IPS-18c (cell line): ENCODE data around the gene DUSP28.

ENCODE experiments used
- H3K4me3 ChIP-seq: 2 replicates; pipeline ENCODE4 v1.7.0; 2013; ENCODE audit warnings: low read depth, mild to moderate bottlenecking, low read length, moderate library complexity; ENCODE audit not compliant: insufficient read depth
- H3K9me3 ChIP-seq: one replicate; pipeline ENCODE4 v1.6.1; 2013; ENCODE audit warnings: mild to moderate bottlenecking, low read length, moderate library complexity; ENCODE audit not compliant: control insufficient read depth, insufficient read depth

DUSP28 gene

DNA sequence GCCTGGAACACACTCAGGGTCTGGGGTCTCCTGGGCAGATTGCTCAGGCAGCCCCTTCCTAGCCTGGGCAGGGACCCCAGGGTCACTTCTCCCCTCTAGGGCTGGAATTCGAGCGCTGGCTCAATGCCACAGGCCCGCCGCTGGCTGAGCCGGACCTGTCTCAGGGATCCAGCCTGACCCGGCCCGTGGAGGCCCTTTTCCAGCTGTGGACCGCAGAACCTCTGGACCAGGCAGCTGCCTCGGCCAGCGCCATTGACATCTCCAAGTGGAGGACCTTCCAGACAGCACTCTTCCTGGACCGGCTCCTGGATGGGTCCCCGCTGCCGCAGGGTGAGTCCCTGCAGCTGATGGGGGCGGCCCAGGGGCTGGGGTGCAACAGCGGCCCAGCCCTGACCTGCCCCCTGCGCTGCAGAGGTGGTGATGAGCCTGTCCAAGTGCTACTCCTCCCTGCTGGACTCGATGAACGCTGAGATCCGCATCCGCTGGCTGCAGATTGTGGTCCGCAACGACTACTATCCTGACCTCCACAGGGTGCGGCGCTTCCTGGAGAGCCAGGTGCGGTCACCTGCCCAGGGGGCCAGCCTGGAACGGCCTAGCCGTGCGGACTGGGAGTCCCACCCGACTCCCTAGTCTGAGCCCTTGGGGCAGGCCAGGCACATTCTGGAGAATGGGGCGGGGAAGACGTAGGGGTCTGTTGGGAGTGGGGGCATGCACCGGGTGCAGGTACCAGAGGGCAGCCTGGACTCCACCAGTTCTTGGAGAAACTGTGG lies 16.5 kb downstream of the DUSP28 start:
- Histone ChIP-seq H3K4me3 (no peak overlapping the region), H3K9me3 (no peaks in the 10 kb centered on the region)

DNA sequence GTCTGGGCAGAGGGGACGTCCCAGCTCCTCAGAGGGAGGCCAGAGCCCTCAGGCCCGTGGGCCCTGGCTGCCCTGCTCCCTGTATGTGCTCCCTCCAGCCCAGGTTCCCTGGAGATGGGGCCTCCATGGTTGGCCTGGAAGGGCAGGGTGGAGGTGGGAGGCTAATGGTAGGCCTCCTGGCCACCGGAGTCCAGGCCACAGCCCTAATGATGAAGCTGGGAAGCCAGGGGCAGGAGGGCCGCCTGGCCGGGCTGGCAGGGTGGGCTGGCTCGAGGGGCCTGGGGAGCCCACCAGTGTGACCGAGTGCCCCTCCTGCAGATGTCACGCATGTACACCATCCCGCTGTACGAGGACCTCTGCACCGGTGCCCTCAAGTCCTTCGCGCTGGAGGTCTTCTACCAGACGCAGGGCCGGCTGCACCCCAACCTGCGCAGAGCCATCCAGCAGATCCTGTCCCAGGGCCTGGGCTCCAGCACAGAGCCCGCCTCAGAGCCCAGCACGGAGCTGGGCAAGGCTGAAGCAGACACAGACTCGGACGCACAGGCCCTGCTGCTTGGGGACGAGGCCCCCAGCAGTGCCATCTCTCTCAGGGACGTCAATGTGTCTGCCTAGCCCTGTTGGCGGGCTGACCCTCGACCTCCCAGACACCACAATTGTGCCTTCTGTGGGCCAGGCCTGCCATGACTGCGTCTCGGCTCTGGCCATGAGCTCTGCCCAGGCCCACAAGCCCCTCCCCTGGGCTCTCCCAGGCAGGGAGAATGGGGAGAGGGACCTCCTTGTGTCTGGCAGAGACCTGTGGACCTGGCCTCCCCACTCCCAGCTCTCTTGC lies 17.3 kb downstream of the DUSP28 start:
- no peak overlapping the region for H3K4me3 ChIP-seq
- H3K9me3 ChIP-seq, result no peaks in the 10 kb centered on the region

DNA sequence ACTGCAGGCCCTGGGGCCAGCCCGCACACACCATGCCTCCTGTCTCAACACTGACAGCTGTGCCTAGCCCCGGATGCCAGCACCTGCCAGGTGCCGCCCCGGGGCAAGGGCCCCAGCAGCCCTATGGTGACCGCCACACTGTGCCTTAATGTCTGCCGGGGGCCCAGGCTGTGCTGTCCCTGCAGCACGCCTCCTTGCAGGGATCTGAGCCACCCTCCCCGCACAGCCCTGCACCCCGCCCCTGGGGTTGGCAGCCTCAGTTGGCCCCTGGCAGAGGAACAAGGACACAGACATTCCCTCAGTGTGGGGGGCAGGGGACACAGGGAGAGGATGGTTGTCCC lies 17.9 kb downstream of the DUSP28 start:
- H3K9me3 ChIP-seq, result no peaks in the 10 kb centered on the region
- H3K4me3 ChIP-seq, result no peak overlapping the region

DNA sequence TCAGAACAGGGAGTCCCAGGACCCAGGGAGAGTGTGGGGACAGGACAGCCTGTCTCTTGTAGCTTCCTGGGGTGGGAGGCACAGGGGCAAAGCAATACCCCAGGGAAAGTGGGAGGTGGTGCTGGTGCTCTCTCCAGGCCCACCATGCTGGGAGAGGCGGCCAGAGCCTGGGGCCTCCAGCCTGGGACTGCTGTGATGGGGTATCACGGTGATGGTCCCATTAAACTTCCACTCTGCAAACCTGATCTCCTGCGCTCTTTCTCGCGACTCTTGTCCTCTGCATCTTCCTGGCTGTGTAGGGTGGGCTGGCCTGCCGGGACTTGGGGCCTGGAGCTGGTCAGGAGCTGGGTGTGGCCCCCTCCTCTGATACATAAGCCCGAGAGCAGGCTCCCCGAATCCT lies 18.3 kb downstream of the DUSP28 start:
- no peaks in the 10 kb centered on the region for H3K9me3 ChIP-seq
- no peak overlapping the region for H3K4me3 ChIP-seq

DNA sequence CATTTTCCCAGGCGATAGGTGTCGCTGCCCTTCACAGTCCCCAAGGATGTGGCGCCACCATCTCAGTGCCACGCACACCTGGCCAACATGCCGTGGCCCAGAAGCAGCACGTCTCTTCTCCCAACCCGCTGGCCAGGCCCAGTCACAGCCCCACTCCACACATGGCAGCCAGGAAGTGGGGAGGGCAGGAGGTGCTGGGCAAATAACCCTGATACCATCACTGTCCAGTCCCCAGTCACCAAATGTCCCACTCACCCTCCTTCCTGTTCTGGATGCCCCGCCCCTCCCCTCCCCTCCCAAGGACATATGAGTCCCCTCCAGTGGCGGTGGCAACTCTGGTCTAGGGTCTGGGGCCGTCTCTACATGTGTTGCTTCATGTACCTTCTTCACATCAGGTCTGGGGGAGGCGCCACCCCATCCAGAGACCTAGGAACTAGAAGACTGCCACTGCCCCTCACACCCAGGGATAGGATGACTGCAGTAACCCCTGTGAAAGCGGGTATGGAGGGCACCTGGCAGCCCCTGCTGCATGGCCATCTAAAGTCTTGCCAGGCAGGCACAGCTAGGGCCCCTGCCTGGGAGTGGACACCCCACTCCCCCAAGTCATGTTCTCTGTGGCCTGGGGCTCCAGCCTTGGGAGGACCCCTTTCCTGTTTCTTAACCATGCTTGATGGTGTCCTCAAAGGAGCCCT lies 19.1 kb downstream of the DUSP28 start:
- Histone ChIP-seq H3K9me3 (no peaks in the 10 kb centered on the region), H3K4me3 (no peak overlapping the region)

DNA sequence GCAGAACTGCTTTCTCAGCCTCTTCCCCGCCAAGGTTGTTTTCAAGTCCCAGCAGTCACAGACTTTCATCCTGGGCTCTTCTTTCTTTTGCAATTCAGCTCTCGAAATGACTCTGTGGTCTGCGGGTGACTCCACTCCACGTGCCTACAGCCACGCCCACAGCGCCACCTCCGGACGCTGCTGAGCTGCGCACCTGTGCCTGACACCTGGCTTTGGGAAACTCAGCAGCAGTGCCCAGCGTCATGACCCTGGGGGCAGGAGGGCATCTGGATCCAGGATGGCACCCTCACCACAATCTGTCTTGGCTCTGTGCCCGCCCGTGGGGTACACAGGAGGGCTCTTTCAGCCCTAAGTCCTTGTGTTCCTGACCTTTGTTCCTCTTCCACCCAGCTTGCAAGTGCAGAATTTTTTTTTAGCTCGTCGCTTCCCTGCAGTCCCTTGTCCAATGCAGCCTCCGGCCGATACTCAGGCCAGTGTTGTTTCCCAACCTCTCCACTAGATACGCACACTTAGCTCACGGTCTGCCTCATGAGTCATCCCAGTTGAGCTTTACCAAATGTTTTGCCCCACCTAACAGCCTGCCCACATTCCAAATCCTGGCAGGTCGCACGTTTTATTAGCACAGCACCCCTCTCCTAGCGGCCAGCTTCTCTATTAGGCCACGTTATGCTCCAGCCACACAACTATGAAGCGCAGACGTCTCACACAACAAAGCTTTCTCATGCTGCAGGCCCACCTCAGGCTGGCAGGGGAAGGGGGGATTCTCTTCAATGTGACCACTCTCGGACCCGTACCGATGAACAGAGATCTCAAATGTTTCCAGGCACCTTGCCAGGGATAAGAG lies 19.8 kb downstream of the DUSP28 start:
- Histone ChIP-seq H3K9me3 (no peaks in the 10 kb centered on the region), H3K4me3 (no peak overlapping the region)

DNA sequence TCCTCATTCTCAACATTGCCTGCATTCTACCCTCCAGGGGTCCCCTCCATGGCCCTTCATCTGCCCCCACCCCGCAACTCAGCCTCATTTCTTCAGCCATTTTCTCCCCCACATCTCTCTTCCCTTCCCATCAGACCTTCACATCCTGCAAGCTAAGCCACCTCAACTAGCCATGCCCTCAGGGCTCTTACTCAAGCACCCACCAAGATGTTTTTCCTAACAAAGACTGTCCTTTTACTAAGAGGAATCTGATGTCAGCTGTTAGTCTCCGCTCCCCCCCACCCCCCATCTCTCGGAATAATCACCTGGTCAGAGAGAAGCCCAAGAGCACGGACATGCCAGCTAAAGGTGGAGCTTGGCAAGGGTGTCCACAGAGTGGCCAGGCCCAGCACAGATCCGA lies 21.7 kb downstream of the DUSP28 start:
- Histone ChIP-seq H3K9me3 (no peaks in the 10 kb centered on the region), H3K4me3 (no peak overlapping the region)

DNA sequence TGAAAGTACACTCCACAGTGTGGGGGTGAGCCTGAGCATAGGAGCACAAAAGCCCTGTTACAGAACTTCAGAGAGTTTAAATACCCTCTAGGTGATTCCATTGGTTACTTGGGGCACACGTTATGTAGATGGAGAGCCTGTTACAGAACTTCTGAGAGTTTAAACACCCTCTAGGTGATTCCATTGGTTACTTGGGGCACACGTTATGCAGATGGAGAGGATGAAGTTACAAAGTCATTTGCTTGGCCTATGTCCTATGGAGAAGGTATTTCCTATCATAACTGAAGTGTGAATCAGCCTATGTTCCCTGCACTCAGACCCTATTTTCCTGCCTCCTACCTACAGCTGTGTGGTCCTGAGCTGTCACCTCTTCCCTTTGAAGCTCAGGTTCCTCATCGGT lies 22.6 kb downstream of the DUSP28 start:
- Histone ChIP-seq H3K9me3 (no peaks in the 10 kb centered on the region), H3K4me3 (no peak overlapping the region)

DNA sequence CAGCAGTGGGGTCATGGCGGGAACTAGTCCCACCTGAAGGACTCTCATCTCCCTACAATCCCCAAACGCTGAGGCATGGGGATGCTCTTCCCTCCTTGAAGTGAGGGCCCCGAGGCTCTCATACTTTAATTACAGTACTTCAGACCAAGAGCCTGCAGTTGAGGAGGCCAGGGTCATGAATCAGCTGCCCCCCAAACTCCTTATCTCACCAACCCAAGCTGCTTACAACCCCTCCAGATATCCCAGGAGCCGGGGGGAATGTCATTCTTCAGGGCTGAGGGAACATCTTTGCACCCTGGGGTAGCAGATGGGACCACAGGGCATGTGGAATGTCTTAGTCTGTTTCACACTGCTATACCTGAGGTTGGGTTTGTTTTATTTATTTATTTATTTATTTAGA lies 23.6 kb downstream of the DUSP28 start:
- no peaks in the 10 kb centered on the region for H3K9me3 ChIP-seq
- H3K4me3 ChIP-seq, result no peak overlapping the region

DNA sequence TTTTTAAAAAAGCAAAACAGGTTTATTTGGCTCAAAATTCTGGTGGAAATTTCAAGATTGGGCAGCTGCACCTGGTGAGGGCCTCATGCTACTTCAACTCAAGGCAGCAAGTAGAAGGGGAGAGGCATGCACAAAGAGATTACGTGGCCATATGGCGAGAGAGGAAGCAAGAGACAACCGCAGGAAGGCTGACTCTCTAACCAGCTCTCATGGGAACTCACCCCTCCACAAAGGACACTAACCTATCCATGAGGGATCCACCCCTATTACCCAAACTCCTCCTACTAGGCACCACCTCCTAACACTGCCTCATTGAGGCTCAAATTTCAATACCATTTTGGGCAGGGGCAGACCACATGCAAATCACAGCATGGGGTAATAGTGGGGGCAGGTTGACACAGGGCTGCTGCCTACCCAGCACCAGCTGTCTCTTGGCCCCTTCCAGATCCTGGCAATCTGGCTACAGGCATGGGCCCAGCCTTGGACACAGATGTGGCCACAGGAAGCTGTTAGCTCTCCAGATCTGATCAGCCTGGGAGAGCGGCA lies 24.4 kb downstream of the DUSP28 start:
- no peaks in the 10 kb centered on the region for H3K9me3 ChIP-seq
- peak overlapping the region; percentile 100; the same call in 1 of the 2 replicates for H3K4me3 ChIP-seq

DNA sequence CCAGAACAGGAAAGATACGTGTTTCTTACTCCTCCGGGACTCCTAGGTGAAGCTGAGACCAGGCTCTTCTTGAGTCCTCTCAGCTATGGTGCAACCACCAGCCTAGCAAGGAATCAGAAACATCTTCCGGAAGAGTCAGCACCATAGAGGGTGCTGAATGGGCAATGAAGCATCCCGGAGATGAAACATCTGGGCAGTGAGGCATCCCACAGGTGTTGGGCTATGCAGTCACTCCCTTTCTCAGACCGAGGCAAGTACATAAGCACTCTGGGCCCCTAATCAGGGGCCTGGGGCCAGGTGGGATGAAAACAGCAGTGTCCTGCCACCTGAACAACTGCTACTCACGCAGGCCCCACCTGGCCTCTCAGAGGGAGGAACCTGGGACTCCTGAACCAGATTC lies 24.9 kb downstream of the DUSP28 start:
- Histone ChIP-seq H3K4me3 (peak overlapping the region; percentile 100), H3K9me3 (no peaks in the 10 kb centered on the region)

DNA sequence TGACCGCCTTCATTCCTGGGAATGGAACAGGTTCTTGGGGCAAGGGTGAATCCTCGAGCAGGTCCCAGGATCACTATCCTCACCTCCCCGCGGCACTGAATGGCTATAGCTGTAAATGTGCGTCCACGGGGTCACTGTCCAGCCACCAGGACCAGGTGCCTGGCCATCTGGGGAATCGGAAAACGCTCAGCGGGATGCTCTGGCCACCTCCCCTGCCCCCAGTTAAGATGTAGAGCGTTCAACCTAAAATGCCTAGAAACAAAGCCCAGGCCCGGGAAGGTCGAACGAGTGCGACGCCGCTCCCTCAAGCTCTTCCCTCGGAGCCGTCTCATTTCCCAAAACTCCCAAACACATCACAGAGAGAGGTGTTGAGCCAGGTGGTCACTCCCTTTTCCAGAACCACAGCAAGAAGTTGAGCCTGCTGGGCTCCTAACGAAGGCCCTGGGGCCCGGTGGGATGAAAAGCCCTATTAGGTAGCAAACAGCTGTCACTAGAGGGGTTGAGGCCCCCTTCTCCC lies 25.6 kb downstream of the DUSP28 start:
- Histone ChIP-seq H3K9me3 (no peaks in the 10 kb centered on the region), H3K4me3 (peak overlapping the region; percentile 100)

DNA sequence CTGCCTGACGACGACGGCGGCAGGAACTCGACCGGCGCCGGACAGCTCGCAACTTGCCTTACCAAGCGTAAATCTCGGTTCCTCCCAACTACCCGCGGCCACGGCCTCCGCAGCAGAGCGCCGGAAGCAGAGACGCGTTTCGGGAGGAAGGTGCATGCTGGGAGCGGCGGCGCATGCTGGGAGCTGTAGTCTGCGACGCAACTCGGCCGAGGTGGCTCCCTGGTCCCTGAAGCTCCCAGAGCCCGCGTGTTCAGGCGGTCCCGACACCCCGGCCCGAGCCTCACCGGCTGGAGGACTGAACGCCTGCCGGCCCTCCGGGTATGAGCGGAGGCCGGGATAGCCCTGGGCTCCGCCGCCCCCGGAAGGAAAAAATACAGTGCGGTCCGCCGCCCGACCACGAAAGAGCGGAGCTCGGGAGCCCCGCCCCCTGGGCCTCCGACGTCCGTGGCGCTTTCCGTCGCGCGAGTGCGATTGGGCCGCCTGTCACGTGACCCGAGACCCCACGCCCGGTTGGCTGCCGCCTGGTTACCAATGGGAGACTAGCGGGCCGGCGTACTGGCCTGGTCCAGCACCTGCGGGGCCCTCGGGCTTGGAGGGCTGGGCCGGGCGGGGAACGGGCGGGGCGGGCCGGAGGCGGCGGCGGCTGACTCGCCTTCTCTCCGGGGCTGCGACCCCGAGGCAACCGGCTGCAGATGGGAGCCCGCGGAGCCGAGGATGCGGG lies 26.2 kb downstream of the DUSP28 start, which contains the start of gene CAPN10:
TSS of gene CAPN10 (plus strand) at position 537 of the 721 bp plus-strand sequence. CDS start at position 715, 178 bp downstream.
- Histone ChIP-seq H3K4me3 (peak within 1 kb of the TSS; percentile 100), H3K9me3 (no peaks in the 10 kb centered on the region)

DNA sequence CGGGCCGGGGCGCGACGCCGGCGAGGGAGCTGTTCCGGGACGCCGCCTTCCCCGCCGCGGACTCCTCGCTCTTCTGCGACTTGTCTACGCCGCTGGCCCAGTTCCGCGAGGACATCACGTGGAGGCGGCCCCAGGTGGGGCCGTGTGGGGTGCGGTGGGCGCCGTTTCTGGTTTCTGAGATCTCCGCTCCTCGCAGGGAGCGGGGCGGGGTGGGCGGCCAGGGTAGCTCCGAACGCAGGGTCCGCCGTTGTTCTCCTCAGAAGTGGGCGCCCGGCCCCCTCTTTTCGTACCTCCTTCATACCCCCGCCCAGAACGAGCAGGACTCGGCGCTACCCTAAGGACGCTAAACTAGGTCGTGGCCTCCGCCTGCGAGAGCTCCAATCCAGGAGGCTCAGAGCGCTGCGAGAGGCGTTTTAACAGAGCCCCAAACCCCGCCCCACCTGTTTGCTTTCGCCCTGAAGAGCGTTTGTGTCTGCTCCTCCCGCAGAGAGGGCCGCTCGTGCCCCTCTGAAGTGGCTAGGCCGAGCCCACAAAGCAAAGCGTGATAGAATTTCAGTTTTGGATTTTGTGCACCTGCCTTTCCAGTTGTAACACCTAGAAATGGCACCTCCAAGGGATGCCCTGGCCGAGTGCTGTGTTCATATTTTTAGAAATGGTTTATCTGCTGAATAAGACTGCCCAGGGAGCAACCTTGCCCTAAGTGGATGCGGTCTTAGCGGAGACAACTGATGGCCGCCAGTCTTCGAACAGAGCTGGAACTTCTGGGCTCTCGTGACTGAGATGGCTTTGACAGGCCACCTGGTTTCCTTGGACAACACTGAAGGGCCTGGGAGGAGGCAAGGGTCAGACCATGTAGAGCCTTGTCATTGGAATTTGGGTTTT lies 27.0 kb downstream of the DUSP28 start:
- Histone ChIP-seq H3K4me3 (peak overlapping the region; percentile 100), H3K9me3 (no peaks in the 10 kb centered on the region)

DNA sequence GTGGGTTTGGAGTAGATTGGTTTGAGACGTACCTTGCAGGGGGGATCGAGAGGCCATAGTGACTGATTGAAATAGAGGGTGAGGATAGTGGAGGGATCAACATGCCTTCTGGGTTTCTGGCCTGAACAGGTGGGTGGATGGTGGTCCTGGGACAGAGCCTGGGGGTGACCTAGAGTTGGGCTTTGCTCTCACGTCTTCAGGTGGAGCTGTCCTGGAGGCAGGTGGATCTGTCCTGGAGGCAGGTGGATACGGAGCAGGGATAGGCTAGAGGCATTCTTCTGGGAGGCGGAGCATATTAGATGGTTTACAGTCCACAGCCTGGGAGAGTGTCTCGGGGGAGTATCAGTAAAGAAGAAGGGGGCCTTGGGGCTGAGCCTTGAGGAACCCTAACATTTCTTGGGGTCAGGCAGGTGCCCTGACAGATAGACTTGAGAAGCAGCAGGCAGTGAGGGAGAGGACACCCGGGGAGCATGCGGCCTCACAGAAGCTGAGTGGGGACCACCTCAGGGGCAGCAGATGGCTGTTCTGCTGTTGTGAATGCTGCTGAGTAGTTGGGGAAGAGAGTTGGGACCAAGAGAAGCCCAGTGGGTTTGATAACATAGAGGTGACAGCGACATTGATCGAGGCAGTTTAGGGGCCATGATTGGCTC lies 28.0 kb downstream of the DUSP28 start:
- Histone ChIP-seq H3K4me3 (peak overlapping the region; percentile 100; the same call in 1 of the 2 replicates), H3K9me3 (peaks cover 2% of the 10 kb centered on the region)
